HG03469 (cell line): ENCODE data around the gene CRIP2.

Experiments
- ATAC-seq: cut with Tn5 transposase; IDR thresholded peaks from one replicate; pipeline ENCODE4 v1.9.1; 2021; ENCODE audit warnings: mild to moderate bottlenecking, moderate library complexity, moderate number of reproducible peaks; ENCODE audit not compliant: unreplicated experiment

CRIP2 gene

DNA sequence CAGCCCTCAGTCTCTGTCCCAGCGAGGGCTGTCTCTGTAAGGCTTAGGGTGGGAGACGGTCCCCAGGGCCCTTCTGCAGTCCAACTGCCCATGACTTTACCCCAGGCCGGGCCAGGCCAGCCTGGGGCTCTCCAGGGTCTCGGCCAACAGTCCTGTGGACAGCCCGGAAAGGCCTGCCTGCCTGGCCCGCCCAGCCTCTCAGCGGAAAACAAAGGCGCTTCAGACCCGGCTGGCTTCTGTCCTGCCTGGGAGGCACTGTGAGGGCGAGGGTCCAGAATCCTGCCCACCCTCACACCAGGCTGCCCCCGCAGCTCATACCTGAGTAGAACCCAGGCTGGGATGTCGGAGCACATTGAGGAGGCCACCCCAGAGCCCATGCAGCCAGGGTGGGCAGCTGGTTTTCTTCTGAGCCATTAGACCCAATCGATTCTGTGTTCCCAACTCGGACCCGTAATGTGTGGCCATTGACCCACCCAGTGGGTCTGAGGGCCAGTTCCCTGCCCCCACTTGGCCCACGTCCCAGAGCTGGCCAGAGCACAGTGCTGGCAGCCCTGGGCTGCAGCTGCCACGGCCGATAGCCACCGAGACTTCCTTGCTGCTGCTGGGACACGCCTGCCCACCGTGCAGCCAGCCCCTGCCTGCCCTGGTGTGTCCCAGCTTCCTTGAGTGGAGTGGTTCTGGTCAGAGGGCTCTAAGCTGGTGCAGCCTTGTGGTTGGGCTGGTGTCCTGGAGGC lies 1.6 kb downstream of the CRIP2 start:
- no peak for ATAC-seq

DNA sequence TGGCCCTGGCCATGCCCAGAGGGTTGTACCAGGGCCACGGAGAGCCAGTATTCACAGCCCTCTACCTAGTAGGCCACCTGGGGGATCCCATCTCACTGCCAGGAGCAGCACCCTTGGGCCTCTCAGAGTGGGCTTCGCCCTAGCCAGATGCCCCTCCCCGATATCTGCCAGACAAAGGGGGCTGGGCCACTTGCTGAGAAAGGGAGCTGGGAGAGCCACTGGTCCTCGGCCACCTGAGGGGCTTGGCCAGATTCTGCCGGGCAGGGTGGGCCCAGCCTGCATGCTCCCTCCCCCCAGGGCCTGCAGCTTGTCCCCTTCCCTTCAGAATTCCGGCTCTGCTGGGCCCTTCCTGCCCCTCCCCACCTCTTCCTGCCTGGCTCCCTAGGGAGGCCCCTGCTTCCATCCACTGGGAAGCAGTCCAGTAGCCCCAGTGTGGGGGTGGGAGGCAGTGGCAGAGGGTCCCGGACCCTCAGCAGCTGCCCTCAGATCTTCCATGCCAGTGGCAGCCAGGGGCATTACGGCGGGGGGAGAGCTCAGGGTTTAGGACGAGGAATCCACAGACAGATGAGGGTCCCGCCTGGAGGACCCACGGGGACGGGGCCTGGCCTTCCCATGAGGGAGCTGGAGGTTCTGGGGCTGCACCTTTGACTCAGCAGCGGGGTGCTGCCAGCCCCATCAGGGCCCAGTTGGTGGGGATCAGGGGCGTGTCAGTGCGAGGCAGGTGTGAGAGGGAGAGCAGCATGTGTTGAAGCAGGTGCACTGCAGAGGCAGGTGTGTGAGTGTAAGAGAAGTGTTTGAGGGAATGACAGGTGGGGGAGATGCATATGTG lies 2.4 kb downstream of the CRIP2 start:
- ATAC-seq, result no peak

DNA sequence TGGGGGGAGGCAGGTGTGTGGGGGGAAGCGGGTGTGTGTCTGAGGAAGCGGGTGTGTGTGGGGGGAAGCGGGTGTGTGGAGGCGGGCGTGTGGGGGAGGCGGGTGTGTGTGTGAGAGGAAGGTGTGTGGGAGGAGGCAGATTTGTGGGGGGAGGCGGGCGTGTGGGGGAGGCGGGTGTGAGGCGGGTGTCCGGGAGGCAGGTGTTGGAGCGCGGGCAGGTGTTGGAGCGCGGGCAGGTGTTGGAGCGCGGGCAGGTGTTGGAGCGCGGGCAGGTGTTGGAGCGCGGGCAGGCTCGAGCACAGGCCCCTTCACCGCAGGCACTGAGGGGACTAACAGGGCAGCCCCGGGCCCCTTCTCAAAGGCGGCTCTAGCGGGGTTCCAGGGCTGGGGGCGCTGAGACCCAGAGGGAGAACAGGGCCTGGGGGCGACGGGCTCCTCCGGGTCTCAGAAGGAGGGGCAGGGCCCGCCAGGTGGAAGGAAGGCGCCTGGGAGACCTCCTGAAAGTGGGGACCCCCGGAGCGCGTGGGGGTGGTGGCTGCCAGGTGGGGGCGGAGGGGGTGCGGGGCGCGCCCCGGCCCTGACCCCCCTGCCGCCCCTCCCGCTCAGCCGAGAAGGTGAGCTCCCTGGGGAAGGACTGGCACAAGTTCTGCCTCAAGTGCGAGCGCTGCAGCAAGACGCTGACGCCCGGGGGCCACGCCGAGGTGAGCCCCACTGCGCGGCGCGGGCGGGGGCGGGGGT lies 3.2 kb downstream of the CRIP2 start:
- ATAC-seq, result no peak

DNA sequence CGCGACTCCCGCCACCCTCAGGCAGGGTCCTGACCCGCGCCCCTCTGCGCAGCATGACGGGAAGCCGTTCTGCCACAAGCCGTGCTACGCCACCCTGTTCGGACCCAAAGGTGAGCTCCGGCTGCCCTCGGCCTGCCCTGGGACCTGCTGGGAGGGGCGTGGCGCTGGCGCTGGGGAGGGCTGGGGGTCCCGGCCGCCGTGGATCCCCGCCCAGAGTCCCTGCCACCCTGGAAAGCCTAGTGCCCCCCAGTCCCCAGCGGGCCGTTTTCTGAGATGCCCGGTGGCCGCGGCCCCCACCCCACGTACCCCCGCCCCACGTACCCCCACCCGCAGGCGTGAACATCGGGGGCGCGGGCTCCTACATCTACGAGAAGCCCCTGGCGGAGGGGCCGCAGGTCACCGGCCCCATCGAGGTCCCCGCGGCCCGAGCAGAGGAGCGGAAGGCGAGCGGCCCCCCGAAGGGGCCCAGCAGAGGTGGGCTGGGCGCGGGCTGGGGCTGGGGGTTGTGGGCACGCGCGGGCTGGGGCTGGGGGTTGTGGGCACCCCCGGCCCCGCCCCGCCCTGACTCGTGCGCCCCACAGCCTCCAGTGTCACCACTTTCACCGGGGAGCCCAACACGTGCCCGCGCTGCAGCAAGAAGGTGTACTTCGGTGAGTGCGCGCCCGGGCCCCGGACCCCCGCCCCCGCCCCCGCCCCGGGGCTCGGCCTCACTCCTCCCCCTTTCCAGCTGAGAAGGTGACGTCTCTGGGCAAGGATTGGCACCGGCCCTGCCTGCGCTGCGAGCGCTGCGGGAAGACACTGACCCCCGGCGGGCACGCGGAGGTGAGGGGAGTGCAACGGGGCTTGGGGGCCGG lies 4.0 kb downstream of the CRIP2 start:
- no peak for ATAC-seq

DNA sequence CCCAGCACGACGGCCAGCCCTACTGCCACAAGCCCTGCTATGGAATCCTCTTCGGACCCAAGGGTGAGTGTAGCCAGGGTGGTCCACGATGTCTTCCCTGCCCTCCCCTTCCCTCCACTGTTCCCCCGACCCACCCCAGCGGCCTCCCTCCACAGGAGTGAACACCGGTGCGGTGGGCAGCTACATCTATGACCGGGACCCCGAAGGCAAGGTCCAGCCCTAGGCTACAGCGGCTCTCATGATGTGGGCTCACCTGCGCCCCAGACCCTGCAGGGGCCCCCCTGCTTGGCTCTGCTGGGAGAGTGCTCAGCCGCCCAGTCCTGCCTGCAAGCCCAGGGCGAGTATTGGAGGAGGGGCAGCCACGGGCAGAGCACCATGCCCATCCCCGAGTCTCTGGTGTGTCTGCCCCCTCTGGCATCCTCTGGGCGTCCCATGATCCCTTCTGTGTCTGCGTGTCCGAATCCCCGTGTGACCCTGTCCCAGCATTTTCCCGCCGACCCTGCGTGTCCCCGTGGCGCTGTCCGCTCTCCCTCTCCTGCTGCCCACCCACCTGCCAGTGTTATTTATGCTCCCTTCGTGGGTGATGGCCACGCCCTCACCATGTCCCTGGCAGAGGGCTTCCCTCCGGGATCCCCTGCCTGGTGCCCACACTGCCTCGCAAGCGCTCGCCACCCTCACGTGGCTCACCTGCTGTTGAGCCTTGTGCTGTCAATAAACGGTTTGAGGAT lies 5.0 kb downstream of the CRIP2 start:
- no peak for ATAC-seq

DNA sequence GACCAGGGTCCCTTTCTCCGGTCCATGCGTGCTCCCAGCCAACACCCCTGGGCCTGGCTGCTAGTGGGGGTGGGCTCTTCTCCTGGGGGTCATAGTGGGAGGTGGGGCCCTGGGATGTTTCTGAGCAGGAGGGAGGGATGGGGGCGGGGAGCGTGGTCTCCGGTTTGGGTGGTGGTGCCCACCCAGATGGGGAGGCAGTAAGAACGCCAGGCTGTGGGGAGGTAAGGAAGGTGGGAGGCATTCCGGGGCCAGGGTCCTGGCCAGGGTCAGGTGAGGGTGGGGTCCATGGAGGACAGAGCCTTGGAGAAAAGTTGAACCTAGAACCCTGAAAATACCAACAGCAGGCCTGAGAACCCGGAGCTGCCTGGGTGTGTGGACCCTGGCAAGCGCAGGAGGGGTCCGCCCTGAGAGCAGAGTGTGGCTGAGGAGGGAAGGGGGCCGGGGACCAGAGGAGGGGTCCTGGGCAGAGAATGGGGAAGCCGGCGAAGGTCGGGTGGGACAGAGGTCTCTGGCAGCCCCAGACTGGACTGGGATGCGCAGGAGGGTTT lies 5.7 kb downstream of the CRIP2 start:
- ATAC-seq, result no peak

DNA sequence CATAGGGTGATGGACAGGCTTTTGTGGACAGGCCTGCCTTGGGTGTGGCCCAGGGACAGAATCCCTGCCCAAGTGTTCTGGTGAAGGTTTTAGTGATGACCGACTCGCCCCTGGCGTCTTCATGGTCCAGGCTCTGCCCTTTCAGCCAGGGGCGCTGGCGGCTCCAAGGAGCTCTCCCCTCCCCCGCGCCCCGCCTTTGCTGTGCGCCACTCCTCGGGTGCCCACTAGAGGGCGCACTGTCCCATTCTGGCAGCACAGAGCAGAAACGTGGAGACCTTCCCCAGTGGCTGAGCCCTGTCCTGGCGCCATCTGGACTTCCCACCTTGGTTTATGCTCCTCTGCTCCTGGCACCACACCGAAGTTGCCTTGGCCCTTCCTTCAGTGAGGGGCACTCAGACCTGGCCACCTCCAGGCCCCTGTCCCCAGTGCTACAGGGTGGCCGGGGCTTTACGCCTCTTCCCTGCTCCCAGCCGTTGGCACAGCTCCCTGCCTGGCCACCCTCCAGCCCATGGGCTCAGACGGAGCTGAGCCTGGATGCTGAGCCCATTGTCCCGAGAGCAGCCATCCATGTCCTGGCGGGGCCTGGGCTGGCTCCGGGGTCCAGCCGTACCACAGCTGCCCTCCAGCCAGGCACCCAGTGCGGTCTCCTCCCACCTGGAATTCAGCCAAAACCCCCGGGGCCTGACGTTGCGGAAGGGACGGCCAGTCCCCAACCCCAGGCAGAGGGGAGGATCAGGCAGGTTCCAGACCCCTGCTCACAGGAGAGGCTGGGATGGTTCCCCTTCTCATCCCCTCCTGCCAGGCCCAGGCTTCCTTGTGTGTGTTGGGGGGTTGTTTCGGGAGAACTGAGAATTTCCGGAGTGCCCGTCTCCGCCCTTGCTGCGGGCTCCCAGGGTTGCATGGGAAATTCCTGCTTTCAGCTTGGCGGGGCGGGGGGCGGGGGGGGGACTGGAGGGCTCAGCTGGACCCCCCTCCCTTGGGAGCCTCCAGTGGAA lies 6.5 kb downstream of the CRIP2 start:
- ATAC-seq, result peak; percentile 34

DNA sequence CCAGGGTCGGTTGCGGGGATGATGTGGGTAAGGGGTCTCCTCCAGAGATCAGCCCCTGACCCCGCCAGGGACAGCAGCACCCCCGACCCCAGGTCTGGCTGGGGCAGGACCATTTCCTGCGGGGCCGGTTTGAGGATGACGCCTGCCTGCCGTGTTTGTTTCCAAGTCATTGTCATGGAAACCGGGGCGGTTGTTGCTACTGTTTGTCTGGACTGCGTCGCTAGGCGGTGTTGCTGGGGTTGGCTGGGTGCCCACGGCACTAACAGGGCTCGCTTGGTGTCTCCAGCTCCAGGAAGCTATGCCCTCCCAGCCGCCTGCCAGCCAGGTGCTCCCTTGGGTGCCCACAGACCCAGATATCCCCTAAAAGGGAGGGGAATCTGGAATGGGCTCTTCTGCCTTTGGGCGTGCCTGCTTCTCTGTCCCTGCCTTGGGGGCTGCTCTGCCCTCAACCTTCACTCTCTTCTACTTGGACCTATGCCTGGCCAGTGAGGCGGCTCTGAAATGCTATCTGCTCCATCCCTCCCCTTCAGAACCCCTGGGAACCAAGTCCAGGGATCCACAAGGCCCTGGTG lies 7.4 kb downstream of the CRIP2 start:
- peak; percentile 32 for ATAC-seq

DNA sequence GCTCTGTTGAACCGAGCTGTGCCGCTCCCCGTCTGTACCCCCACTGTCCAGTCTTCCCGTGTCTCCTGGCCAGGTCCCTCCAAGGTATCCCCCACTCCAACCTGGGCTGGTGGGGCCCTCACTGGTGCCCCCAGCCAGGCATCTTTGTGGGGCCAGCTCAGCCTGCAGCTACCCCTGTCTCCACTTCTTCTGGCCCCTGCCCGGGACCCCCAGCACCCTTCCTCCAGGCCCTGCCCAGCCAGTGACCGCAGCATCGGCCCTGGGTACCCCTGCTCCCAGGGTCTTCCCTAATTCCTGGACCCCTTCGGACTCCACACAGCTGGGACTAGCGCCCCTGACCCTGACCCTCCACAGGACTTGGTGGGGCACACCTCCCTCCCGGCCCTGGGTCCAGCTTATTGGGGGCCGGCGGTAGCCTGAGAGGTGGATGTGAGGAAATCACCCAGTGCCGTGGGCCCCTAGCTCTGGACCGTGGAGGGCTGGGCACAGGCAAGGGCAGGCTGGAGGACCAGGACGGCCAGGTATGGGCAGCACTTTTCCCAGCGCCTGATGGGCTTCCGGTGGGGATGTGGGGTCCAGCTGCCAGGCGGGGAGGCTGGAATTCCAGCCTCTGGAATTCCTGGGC lies 8.0 kb downstream of the CRIP2 start:
- no peak for ATAC-seq

DNA sequence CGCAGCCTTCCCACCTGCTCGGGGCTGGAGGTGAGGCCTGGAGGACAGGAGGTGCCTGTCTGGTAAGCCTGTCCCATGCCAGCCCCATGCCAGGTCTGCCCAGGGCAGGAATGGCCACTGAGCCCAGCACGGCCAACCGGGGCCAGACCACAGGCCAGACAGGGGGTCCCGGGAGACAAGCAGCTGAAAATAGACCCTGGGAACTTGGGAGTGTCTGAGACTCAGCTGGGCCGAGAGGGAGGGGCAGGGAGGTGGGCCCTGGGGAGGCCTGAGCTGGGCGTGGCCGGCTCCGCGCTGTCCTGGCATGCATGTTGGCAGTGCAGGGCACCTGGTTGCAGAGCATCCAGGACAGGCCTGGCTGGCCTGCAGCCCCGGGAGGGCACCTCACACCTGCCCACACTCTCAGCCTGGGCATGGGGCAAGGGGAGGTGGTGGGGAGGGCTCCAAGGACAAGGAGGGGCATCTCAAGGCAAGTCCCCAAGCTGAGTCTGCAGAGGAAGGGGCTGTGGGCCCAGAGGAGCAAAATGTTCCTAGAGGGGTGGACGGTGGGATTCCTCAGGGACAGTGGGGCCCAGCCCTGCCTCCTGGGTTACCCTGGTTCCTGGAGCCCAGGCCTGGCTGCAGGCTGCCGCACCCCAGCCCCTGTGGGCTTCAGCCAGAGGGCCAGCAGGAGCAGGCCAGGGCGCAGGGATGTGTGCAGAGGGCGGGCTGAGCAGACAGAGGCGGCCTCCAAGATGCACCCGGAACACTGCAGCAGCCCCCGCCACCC lies 8.9 kb downstream of the CRIP2 start:
- no peak for ATAC-seq

DNA sequence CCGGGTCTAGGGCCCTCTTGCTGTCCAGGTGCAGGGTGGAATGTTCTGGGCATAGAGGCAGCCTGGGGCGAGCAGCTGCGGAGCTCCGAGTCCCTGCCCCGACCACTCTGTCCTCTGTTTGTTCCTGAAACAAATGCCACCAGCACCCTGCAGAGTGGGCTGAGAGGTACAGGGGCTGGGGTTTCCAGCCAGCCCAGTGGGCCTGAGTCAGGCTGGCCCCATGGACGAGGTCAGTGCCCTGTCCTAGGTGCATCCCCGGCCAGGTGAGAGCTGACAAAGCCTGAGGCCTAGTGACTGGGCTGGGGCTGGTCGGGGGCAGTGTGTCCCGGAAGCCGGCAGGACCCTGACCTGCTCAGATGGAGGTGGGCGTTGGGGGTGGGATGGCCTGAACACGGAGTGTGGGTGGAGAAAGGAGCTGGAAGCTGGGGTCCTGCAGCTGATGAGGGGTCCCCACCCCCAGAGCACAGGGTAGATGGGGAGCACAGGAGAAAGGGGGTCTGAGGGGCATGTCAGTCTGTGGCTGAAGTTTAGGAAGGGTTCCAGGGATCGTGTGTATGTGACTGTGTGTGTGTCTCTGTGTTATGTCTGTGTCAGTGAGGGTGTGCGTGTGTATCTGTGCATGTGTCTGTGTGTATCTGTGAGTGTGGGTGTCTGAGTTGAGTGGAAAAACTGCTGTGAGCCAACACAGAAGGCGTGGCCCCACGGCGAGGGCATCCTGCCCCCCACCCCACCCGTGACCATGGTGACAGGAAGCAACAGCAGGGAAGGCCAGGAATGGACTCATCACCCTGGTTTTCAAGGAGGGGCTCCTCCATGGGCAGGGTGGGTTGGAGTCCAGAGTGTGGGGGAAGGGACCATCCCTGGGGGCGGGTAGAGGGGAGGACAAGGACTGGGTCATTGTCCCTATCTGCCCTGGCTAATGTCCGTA lies 9.7 kb downstream of the CRIP2 start:
- ATAC-seq, result no peak

DNA sequence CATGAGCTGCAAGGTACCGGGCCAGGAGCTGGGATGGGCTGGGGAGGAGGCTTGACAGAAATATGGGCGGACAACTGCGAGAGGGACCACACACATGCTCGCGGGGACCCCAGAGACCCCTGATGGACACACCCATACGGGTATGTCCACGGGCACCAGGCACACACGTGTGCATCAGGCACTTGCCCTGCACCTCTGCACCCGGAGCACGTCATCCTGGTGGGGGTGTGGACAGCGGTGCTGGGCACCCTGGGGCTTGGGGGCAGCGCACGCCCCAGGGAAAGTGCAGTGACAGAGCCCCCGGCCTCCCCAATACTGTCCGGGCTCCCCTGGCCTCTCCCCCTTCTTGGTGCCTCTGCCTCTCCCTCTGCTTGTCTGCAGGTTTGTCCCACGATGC lies 10.4 kb downstream of the CRIP2 start:
- ATAC-seq, result no peak

DNA sequence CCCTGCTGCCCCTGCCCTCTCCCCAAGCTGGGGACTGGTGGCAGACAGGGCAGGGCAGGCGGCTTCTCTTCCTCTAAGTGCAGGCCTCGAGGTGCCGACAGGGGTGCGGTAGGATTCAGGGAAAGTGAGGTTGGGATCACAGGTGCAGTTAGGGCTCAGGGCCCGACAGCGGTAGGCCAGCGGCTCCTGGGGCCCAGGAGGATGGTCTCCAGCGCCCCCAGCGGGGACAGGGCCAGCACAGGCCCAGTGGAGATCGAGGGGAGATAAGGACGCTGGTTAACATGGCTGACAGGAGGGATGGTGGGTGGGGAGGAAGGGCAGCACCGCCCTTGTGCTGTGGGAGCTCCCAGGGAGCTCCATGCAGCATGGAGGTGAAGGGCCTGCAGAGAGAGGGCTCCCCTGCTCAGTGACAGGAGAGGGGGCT lies 11.1 kb downstream of the CRIP2 start:
- ATAC-seq, result no peak

DNA sequence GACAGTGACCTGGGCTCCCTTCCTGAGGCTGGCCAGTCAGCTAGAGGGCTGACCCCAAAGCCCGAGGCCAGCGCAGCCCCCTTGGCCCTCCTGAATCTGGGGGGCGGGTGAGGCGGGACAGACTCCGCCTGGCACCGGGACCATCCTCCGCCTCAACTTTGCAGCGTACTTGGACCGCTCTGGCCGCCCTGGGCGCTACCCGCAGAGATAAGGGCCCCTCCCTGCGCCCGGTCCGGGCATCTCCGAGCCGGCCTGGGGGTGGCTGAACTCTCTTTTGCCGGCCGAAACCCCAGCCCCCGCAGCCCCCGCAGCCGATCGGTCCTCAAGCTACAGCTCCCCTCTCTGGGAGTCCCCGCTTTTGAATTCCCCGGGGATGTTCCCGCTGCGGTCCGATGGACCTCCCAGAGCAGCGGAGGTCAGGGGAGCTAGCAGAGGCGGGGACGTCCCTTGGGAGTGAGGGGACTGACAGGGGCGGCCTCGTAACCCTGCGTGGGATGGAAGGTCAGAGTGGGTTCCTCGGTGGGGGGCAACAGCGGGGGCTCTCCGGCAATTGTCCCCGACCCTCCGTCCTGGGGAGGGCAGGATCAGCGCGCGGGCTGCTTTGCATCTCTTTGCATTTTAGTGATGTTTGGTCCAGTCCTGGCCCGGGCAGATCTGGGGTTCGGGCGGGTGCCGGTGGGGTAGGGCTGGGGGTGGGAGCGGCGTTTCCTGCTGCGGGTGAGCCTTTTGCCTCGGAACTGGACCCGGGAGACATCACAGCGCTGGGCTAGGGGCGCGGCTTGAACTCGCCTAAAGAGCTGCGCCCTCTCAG lies 11.7 kb downstream of the CRIP2 start, which contains the start of gene CRIP1:
Gene CRIP1, plus strand, starts transcription at position 724 of the 811 bp plus-strand sequence. CDS start 374 bp downstream, outside the sequence.
- ATAC-seq, result no peak

DNA sequence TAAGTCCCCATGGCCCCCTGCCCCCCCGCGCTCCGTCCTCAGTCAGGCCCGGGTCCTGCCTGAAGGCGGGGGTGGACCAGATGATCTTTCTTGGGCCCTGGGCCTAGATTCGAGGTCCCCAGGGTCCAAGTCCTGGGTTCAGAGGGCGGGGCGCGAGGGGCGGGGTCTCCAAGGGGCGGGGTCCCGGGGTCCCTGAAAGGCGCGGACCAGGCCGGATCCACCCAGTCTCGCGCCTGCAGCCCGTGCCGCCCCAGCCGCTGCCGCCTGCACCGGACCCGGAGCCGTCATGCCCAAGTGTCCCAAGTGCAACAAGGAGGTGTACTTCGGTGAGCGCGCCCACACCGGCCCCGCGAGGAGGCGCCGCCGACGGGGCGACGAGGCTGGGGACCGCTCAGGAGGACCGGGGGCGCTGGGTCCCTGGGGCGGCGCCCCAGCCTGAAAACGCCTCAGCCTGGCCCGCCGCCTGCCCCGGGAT lies 12.4 kb downstream of the CRIP2 start:
- no peak for ATAC-seq
